ENCODE data around the gene ZNF462.

ZNF462 gene

GRCh38 chr9:106867286-106867685, 4.3 kb downstream of the ZNF462 start:
- Histone ChIP-seq H3K56ac (ENCODE audit: low read length) (no peak overlapping the region), H3K4me1 (ENCODE audit: control insufficient read depth, low read depth, low read length) (peaks cover 5% of the 10 kb centered on the region), H3K4ac (ENCODE audit: low read depth, low read length) (no peak overlapping the region), H3K27me3 (ENCODE audit: insufficient read depth, low read length, poor library complexity) (no peaks in the 10 kb centered on the region), H4K5ac (ENCODE audit: low read length) (no peak overlapping the region), H3K4me3 (ENCODE audit: low read length) (no peak overlapping the region), H3K79me1 (ENCODE audit: low read length) (peaks cover 7% of the 10 kb centered on the region), H2BK15ac (replicated peaks; ENCODE audit: low read depth) (no peak overlapping the region), H3K36me3 (ENCODE audit: control insufficient read depth, insufficient read depth, low read length) (no peaks in the 10 kb centered on the region), H3K23ac (ENCODE audit: low read length) (no peak overlapping the region), H3K79me2 (ENCODE audit: control insufficient read depth, insufficient read depth, low read length) (peaks cover 66% of the 10 kb centered on the region), H2BK5ac (ENCODE audit: low read length) (no peak overlapping the region), H4K8ac (ENCODE audit: low read depth, low read length) (no peak overlapping the region), H3K4me2 (ENCODE audit: low read length) (no peak overlapping the region), H3K9ac (ENCODE audit: low read length) (no peak overlapping the region), H3K18ac (ENCODE audit: low read length) (no peak overlapping the region), H2BK120ac (ENCODE audit: low read depth, low read length) (no peak overlapping the region), H2AK5ac (ENCODE audit: low read length) (no peak overlapping the region), H3K27ac (ENCODE audit: low read depth, low read length) (no peak overlapping the region)
- WGBS (ENCODE audit: extremely low coverage, insufficient coverage, low lambda C conversion rate) = no CpG with 5 or more reads among the region's 4 CpGs
- DNase-seq = no peak

- Histone ChIP-seq H3K56ac (ENCODE audit: low read length) (no peak overlapping the region), H4K8ac (ENCODE audit: low read depth, low read length) (no peak overlapping the region), H3K9ac (ENCODE audit: low read length) (no peak overlapping the region), H3K27me3 (ENCODE audit: insufficient read depth, low read length, poor library complexity) (no peaks in the 10 kb centered on the region), H3K4me3 (ENCODE audit: low read length) (no peak overlapping the region), H3K27ac (ENCODE audit: low read depth, low read length) (no peak overlapping the region), H3K4me2 (ENCODE audit: low read length) (no peak overlapping the region), H3K4ac (ENCODE audit: low read depth, low read length) (no peak overlapping the region), H3K18ac (ENCODE audit: low read length) (no peak overlapping the region), H3K79me1 (ENCODE audit: low read length) (peaks cover 7% of the 10 kb centered on the region), H2BK5ac (ENCODE audit: low read length) (no peak overlapping the region), H3K79me2 (ENCODE audit: control insufficient read depth, insufficient read depth, low read length) (peaks cover 72% of the 10 kb centered on the region), H2BK15ac (replicated peaks; ENCODE audit: low read depth) (no peak overlapping the region), H2BK120ac (ENCODE audit: low read depth, low read length) (no peak overlapping the region), H2AK5ac (ENCODE audit: low read length) (no peak overlapping the region), H3K23ac (ENCODE audit: low read length) (no peak overlapping the region), H3K4me1 (ENCODE audit: control insufficient read depth, low read depth, low read length) (peaks cover 5% of the 10 kb centered on the region), H3K36me3 (ENCODE audit: control insufficient read depth, insufficient read depth, low read length) (no peaks in the 10 kb centered on the region), H4K5ac (ENCODE audit: low read length) (no peak overlapping the region)
- no peak for DNase-seq
- WGBS (ENCODE audit: extremely low coverage, insufficient coverage, low lambda C conversion rate) = no CpG with 5 or more reads among the region's 1 CpG
Observed at GRCh38 chr9:106868087-106868486, 5.1 kb downstream of the ZNF462 start.

- Histone ChIP-seq H2BK120ac (ENCODE audit: low read depth, low read length) (no peak overlapping the region), H3K4me3 (ENCODE audit: low read length) (no peak overlapping the region), H3K79me1 (ENCODE audit: low read length) (peaks cover 7% of the 10 kb centered on the region), H3K23ac (ENCODE audit: low read length) (no peak overlapping the region), H2BK5ac (ENCODE audit: low read length) (no peak overlapping the region), H3K79me2 (ENCODE audit: control insufficient read depth, insufficient read depth, low read length) (peaks cover 75% of the 10 kb centered on the region), H2BK15ac (replicated peaks; ENCODE audit: low read depth) (no peak overlapping the region), H3K18ac (ENCODE audit: low read length) (no peak overlapping the region), H3K36me3 (ENCODE audit: control insufficient read depth, insufficient read depth, low read length) (no peaks in the 10 kb centered on the region), H3K27ac (ENCODE audit: low read depth, low read length) (no peak overlapping the region), H3K27me3 (ENCODE audit: insufficient read depth, low read length, poor library complexity) (no peaks in the 10 kb centered on the region), H3K4ac (ENCODE audit: low read depth, low read length) (no peak overlapping the region), H3K4me2 (ENCODE audit: low read length) (no peak overlapping the region), H3K9ac (ENCODE audit: low read length) (no peak overlapping the region), H4K5ac (ENCODE audit: low read length) (no peak overlapping the region), H3K4me1 (ENCODE audit: control insufficient read depth, low read depth, low read length) (peaks cover 5% of the 10 kb centered on the region), H3K56ac (ENCODE audit: low read length) (no peak overlapping the region), H4K8ac (ENCODE audit: low read depth, low read length) (no peak overlapping the region), H2AK5ac (ENCODE audit: low read length) (no peak overlapping the region)
- no peak for DNase-seq
- no CpG with 5 or more reads among the region's 5 CpGs for WGBS (ENCODE audit: extremely low coverage, insufficient coverage, low lambda C conversion rate)
Observed at GRCh38 chr9:106868565-106868964, 5.6 kb downstream of the ZNF462 start.

DNA sequence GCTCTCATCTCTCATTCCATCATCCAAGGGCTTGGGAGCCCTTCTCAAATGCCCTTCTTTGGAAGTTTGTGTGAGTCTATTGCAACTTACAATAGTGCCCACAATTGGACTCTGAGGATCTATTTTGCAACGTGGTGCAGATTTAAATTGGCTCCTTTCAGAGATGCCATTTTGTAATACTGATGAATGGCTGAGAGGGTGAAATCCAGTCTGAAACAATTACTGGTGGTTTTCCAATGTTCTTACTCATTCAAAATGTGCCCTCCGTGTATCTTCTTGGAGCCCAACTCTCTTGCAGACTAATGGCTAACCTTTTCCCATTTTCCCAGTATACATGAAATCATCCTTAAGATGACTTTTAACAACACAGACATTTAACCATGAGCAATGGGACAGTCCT, 6.1 kb downstream of the ZNF462 start:
- Histone ChIP-seq H3K9ac (ENCODE audit: low read length) (no peak overlapping the region), H3K56ac (ENCODE audit: low read length) (no peak overlapping the region), H3K79me2 (ENCODE audit: control insufficient read depth, insufficient read depth, low read length) (peaks cover 77% of the 10 kb centered on the region), H2BK120ac (ENCODE audit: low read depth, low read length) (no peak overlapping the region), H3K36me3 (ENCODE audit: control insufficient read depth, insufficient read depth, low read length) (no peaks in the 10 kb centered on the region), H3K27me3 (ENCODE audit: insufficient read depth, low read length, poor library complexity) (no peaks in the 10 kb centered on the region), H3K23ac (ENCODE audit: low read length) (no peak overlapping the region), H3K27ac (ENCODE audit: low read depth, low read length) (no peak overlapping the region), H2BK5ac (ENCODE audit: low read length) (no peak overlapping the region), H3K4me3 (ENCODE audit: low read length) (no peak overlapping the region), H3K4me2 (ENCODE audit: low read length) (no peak overlapping the region), H3K79me1 (ENCODE audit: low read length) (peaks cover 7% of the 10 kb centered on the region), H3K4me1 (ENCODE audit: control insufficient read depth, low read depth, low read length) (peaks cover 5% of the 10 kb centered on the region), H3K18ac (ENCODE audit: low read length) (no peak overlapping the region), H2BK15ac (replicated peaks; ENCODE audit: low read depth) (no peak overlapping the region), H4K8ac (ENCODE audit: low read depth, low read length) (no peak overlapping the region), H3K4ac (ENCODE audit: low read depth, low read length) (no peak overlapping the region), H4K5ac (ENCODE audit: low read length) (no peak overlapping the region), H2AK5ac (ENCODE audit: low read length) (no peak overlapping the region)
- no CpG with 5 or more reads among the region's 2 CpGs for WGBS (ENCODE audit: extremely low coverage, insufficient coverage, low lambda C conversion rate)
- DNase-seq = no peak

DNA sequence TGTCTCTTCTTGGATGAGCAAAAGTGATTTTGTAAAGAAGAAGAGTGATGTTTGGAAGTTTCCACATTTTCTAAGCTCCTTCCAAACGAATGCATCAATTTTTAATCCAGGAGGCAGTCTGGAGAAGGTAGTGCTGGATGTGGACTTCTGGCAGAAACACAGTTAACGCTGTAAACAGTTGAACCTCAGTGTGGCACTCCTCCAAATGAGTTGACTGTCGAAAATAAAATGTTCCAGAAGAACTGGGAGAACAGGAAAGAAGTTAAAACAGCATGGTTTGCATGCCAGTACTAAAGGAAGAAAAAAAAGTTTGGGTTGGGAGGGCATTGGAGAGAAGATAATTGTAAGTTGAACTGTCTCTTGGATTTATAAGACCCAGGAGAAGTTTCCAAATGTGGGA, 6.5 kb downstream of the ZNF462 start:
- Histone ChIP-seq H3K4me1 (ENCODE audit: control insufficient read depth, low read depth, low read length) (peaks cover 7% of the 10 kb centered on the region), H3K4me3 (ENCODE audit: low read length) (no peak overlapping the region), H3K18ac (ENCODE audit: low read length) (no peak overlapping the region)

DNA sequence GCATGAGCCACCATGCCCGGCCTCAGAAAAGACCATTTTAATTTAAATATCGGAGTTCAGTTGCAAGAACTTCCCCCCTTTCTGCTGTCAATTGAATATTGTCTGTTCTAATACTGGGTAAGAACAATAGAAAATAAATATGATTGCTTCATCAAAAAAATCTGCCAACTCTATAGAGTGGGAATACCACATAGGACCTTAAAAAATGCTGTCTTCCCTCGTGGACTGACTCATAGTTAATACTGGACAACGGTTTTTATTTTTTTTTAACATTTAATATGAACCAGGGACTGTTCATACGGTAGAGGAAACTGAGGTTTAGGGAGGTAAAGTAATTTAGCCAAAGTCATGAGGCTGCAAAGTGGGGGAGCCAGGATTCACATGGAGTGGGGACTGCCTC, 9.7 kb downstream of the ZNF462 start:
- DNase-seq = no peak
- Histone ChIP-seq H2BK120ac (ENCODE audit: low read depth, low read length) (no peak overlapping the region), H3K18ac (ENCODE audit: low read length) (no peak overlapping the region), H3K79me1 (ENCODE audit: low read length) (peaks cover 7% of the 10 kb centered on the region), H3K79me2 (ENCODE audit: control insufficient read depth, insufficient read depth, low read length) (peaks cover 69% of the 10 kb centered on the region), H4K5ac (ENCODE audit: low read length) (no peak overlapping the region), H3K23ac (ENCODE audit: low read length) (no peak overlapping the region), H3K9ac (ENCODE audit: low read length) (no peak overlapping the region), H2BK5ac (ENCODE audit: low read length) (no peak overlapping the region), H3K4me3 (ENCODE audit: low read length) (no peak overlapping the region), H2AK5ac (ENCODE audit: low read length) (no peak overlapping the region), H4K8ac (ENCODE audit: low read depth, low read length) (no peak overlapping the region), H3K27me3 (ENCODE audit: insufficient read depth, low read length, poor library complexity) (no peaks in the 10 kb centered on the region), H3K36me3 (ENCODE audit: control insufficient read depth, insufficient read depth, low read length) (no peaks in the 10 kb centered on the region), H3K27ac (ENCODE audit: low read depth, low read length) (no peak overlapping the region), H3K4ac (ENCODE audit: low read depth, low read length) (no peak overlapping the region), H2BK15ac (replicated peaks; ENCODE audit: low read depth) (no peak overlapping the region), H3K4me2 (ENCODE audit: low read length) (no peak overlapping the region), H3K56ac (ENCODE audit: low read length) (no peak overlapping the region), H3K4me1 (ENCODE audit: control insufficient read depth, low read depth, low read length) (peaks cover 2% of the 10 kb centered on the region)
- WGBS (ENCODE audit: extremely low coverage, insufficient coverage, low lambda C conversion rate) = no CpG with 5 or more reads among the region's 5 CpGs

More for the DNA sequence above, 6.5 kb downstream of the ZNF462 start:
- Histone ChIP-seq H3K27ac (ENCODE audit: low read depth, low read length) (no peak overlapping the region), H2AK5ac (ENCODE audit: low read length) (no peak overlapping the region), H3K27me3 (ENCODE audit: insufficient read depth, low read length, poor library complexity) (no peaks in the 10 kb centered on the region), H3K9ac (ENCODE audit: low read length) (no peak overlapping the region), H3K36me3 (ENCODE audit: control insufficient read depth, insufficient read depth, low read length) (no peaks in the 10 kb centered on the region), H3K56ac (ENCODE audit: low read length) (no peak overlapping the region), H3K79me2 (ENCODE audit: control insufficient read depth, insufficient read depth, low read length) (peaks cover 75% of the 10 kb centered on the region), H2BK120ac (ENCODE audit: low read depth, low read length) (no peak overlapping the region), H3K23ac (ENCODE audit: low read length) (no peak overlapping the region), H3K79me1 (ENCODE audit: low read length) (peaks cover 7% of the 10 kb centered on the region), H2BK15ac (replicated peaks; ENCODE audit: low read depth) (no peak overlapping the region), H3K4ac (ENCODE audit: low read depth, low read length) (no peak overlapping the region), H3K4me2 (ENCODE audit: low read length) (no peak overlapping the region), H4K8ac (ENCODE audit: low read depth, low read length) (no peak overlapping the region), H4K5ac (ENCODE audit: low read length) (no peak overlapping the region), H2BK5ac (ENCODE audit: low read length) (no peak overlapping the region)
- no peak for DNase-seq
- no CpG with 5 or more reads among the region's 3 CpGs for WGBS (ENCODE audit: extremely low coverage, insufficient coverage, low lambda C conversion rate)

Measured in mesendoderm (in vitro differentiated cells).